ENCODE data around the gene SEMA3D. TPM values are rescaled to one million over a fixed set of nuclear protein-coding genes. Genes with fewer than 3 reads are reported as not detected.
A peak's percentile ranks its signal among the peaks of the same experiment; 100 is the strongest.

Gene SEMA3D
- total RNA-seq, 1 donor from 2014 or later = 26.3 TPM

DNA sequence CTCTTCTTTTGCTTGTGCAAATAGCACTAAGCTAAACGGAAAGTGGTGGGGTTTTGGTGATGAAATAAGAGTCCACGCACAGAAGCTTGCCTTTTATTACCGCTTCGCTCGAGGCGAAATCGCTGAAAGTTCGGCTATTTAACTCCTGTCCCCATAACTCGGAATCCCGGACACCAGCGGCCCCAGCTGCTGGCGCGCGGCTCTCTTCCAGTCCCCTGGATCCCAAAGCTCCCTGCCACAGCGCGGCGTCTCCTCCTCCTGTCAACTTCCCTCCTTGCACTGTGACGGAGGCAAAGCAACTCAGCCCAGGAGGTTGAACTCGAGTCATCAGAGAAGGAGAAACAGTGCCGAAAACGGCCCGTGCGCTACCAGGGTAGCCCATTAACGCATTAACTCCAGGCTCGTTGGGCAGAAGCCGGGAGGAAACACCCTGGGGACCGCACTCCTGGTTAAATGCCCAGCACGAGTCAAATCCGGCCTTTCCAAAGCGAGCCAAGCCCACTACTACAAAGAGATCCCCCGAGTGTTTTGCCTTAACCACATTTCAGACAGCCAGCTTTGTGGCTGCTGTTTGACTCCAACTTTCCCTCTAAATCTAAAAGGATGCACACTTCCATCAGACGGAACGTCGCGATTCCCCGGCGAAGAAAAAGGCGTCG is 1.3 kb downstream of the SEMA3D start:
- Mint-ChIP-seq H3K4me1 (peaks cover 27% of the 10 kb centered on the region), H3K27me3 (ENCODE audit: low read depth) (peaks cover 14% of the 10 kb centered on the region), H3K9me3 (no peaks in the 10 kb centered on the region), H3K36me3 (ENCODE audit: low read depth) (peaks cover 6% of the 10 kb centered on the region), H3K27ac (ENCODE audit: unreplicated experiment) (peak overlapping the region; percentile 74), H3K4me3 (peak overlapping the region; percentile 96)
- TF ChIP-seq, protein P1, sequence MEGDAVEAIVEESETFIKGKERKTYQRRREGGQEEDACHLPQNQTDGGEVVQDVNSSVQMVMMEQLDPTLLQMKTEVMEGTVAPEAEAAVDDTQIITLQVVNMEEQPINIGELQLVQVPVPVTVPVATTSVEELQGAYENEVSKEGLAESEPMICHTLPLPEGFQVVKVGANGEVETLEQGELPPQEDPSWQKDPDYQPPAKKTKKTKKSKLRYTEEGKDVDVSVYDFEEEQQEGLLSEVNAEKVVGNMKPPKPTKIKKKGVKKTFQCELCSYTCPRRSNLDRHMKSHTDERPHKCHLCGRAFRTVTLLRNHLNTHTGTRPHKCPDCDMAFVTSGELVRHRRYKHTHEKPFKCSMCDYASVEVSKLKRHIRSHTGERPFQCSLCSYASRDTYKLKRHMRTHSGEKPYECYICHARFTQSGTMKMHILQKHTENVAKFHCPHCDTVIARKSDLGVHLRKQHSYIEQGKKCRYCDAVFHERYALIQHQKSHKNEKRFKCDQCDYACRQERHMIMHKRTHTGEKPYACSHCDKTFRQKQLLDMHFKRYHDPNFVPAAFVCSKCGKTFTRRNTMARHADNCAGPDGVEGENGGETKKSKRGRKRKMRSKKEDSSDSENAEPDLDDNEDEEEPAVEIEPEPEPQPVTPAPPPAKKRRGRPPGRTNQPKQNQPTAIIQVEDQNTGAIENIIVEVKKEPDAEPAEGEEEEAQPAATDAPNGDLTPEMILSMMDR (conservative IDR thresholded peaks at IDR 0.05) = peak; percentile 17
- DNase-seq (ENCODE audit: low read depth, low spot score) = peak; percentile 46

DNA sequence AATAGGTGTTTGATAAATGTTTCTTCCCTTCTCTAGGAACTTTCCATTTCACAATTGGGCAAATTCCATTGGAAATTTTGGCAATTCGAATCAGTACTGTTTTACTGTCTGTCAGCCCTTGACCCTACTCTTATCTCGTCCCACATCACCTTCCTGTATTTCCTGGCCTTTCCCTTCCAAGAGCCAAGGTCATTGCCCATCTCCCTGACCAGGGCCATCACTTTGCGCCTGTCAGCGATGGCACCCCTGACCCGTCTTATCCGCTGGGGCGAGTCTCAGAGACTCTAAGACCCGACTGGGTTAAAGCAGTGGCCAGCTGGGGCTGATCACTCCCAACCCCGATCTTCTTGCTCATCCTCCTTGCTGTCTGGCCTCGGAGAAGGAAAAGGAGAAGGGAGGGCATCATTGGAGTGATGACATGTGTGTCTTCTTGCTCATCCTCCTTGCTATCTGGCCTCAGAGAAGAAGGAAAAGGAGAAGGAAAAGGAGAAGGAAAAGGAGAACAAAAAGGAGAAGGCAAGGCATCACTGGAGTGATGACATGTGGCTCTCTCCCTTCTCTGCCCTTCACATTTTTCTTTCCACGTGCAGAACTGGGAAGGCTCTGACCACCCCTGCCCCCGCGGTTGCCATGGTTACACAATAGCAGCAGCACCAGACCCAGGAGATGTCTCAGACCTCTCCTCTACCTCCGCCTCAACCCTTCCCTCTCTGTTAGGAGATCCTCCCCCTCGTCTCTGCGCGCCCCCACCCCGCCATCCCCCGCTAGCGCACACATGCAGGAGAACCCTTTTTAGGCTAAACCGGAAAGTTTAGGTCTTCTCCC is 2.0 kb downstream of the SEMA3D start:
- H3K4me3 Mint-ChIP-seq = peak overlapping the region; percentile 96
- DNase-seq (ENCODE audit: low read depth, low spot score) = peak; percentile 37
- peaks cover 14% of the 10 kb centered on the region for H3K27me3 Mint-ChIP-seq (ENCODE audit: low read depth)
- peaks cover 27% of the 10 kb centered on the region for H3K4me1 Mint-ChIP-seq
- H3K36me3 Mint-ChIP-seq (ENCODE audit: low read depth) = peaks cover 11% of the 10 kb centered on the region
- TF ChIP-seq, protein P1 (conservative IDR thresholded peaks at IDR 0.05) = no peak
- peaks cover 3% of the 10 kb centered on the region for H3K9me3 Mint-ChIP-seq
- no peak overlapping the region for H3K27ac Mint-ChIP-seq (ENCODE audit: unreplicated experiment)

DNA sequence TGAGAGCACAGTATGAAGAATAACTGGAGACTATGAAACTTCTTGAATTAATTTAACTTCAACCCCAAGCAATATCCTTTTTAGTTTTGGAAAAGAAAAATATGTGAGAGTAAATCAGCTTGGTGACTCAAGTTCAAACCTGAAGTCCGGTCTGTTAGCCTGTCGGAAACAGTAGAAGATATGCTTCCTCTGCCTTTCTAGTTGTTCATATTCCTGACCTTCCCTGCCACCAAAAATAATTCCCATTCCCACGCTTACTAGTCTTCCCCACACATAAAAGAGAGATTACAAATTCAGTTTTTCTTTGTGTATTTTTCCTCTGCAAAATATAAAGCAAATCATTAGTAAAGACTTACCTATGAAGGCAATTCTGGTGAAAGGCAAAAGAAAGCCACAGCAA is 3.6 kb downstream of the SEMA3D start:
- TF ChIP-seq, protein P1 (conservative IDR thresholded peaks at IDR 0.05) = no peak
- H3K9me3 Mint-ChIP-seq = peaks cover 4% of the 10 kb centered on the region
- peaks cover 20% of the 10 kb centered on the region for H3K36me3 Mint-ChIP-seq (ENCODE audit: low read depth)
- H3K4me1 Mint-ChIP-seq = peaks cover 28% of the 10 kb centered on the region
- peaks cover 14% of the 10 kb centered on the region for H3K27me3 Mint-ChIP-seq (ENCODE audit: low read depth)
- no peak overlapping the region for H3K27ac Mint-ChIP-seq (ENCODE audit: unreplicated experiment)
- DNase-seq (ENCODE audit: low read depth, low spot score) = no peak
- H3K4me3 Mint-ChIP-seq = peak overlapping the region; percentile 50

DNA sequence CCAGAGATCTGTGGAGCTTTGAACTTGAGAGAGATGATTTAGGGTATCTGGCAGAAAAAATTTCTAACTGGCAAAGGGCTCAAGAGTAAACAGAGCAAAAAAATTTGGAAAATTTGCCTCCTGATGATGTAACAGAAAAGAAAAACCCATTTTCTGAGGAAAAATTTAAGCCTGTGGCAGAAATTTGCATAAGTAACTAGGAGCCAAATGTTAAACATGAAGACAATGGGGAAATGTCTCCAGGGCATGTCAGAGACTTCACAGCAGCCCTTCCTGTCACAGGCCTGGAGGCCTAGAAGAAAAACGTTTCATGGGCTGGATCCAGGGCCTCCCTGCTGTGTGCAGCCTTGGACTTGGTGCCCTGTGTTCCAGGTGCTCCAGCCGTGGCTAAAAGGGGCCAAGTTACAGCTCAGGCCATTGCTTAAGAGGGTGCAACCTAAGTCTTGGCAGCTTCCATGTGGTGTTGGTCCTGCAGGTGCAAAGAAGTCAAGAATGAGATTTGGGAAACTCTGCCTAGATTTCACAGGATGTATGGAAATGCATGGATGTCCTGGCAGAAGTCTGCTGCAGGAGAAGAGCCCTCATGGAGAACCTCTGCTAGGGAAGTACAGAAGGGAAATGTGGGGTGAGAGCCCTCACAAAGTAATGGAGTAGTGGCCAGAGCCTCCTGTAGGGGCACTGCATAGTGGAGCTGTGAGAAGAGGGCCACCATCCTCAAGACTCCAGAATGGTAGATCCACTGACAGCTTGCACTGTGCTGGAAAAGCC is 8.1 kb downstream of the SEMA3D start:
- H3K9me3 Mint-ChIP-seq = peaks cover 8% of the 10 kb centered on the region
- no peak overlapping the region for H3K27ac Mint-ChIP-seq (ENCODE audit: unreplicated experiment)
- TF ChIP-seq, protein P1 (conservative IDR thresholded peaks at IDR 0.05) = no peak
- no peaks in the 10 kb centered on the region for H3K27me3 Mint-ChIP-seq (ENCODE audit: low read depth)
- H3K36me3 Mint-ChIP-seq (ENCODE audit: low read depth) = peaks cover 28% of the 10 kb centered on the region
- no peak for DNase-seq (ENCODE audit: low read depth, low spot score)
- H3K4me1 Mint-ChIP-seq = peaks cover 4% of the 10 kb centered on the region
- no peak overlapping the region for H3K4me3 Mint-ChIP-seq

DNA sequence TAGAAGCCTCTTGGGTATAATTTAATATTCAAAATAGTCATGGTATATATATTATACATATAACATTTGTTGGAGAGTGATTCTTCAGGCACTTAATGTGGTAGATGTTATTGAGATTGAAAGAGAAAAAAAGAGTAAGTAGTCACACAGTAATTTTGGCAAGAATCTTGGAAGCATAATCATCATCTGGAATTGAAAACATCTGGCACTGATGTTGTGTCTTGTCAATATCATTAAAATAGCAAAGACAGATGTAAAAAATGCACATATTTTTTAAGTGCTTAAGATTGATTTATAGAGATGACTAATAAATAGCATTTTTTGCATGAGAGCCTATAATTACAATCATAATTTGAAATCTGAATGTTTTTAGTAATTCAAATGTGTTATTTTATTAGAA is 9.5 kb downstream of the SEMA3D start:
- Mint-ChIP-seq H3K36me3 (ENCODE audit: low read depth) (peaks cover 28% of the 10 kb centered on the region), H3K9me3 (peaks cover 8% of the 10 kb centered on the region), H3K27me3 (ENCODE audit: low read depth) (no peaks in the 10 kb centered on the region), H3K4me3 (no peak overlapping the region), H3K27ac (ENCODE audit: unreplicated experiment) (no peak overlapping the region), H3K4me1 (peaks cover 4% of the 10 kb centered on the region)
- no peak for DNase-seq (ENCODE audit: low read depth, low spot score)
- TF ChIP-seq, protein P1 (conservative IDR thresholded peaks at IDR 0.05) = no peak
